SK-N-SH (cell line): Measurements from ENCODE around the gene TWF2. TPM values are rescaled to one million over a fixed set of nuclear protein-coding genes. Genes with fewer than 3 reads are reported as not detected.

Source experiments
- CTCF ChIA-PET: fragments of 300-600, 350-600 bp; formaldehyde crosslinking; extraction: SDS; loops from one replicate; lab custom pipeline; 2021; lab: Yijun Ruan, JAX
- POLR2A ChIA-PET: fragments of 350-600 bp; sonication (Branson Sonifier 250); formaldehyde crosslinking; extraction: SDS; loops from one replicate; lab custom pipeline; 2020; ENCODE audit warnings: antibody characterized with exemption, inconsistent platforms; lab: Yijun Ruan, JAX
- DNase-seq: peaks from one replicate; pipeline ENCODE4 v3.0.0; 2012
- H2AFZ ChIP-seq: fragments of 200-600 bp; sonication (generic); 2 replicates; pipeline ENCODE4 v1.8.1; 2016; ENCODE audit warnings: antibody characterized with exemption, mild to moderate bottlenecking, low read depth
- H3F3A ChIP-seq: fragments of 200-600 bp; sonication (generic); replicated peaks from 2 replicates; pipeline ENCODE3; 2016; ENCODE audit warnings: antibody characterized with exemption, mild to moderate bottlenecking; ENCODE audit not compliant: insufficient read depth
- H3K27ac ChIP-seq, 2 experiments: fragments of 200-500 bp in 1 of 2; fragments of 200-600 bp in 1 of 2; sonication (Bioruptor generic) in 1 of 2; sonication (generic), shearing (Covaris generic) in 1 of 2; 2 replicates each; pipeline versions ENCODE4 v1.5.1 to v1.6.1; 2014 to 2016; ENCODE audit warnings: low read depth in 2 of 2, inconsistent platforms in 1 of 2, low read length in 1 of 2, mild to moderate bottlenecking in 1 of 2, mixed read lengths in 1 of 2
- H3K27me3 ChIP-seq: fragments of 200-600 bp; sonication (generic), shearing (Covaris generic); 2 replicates; pipeline ENCODE4 v1.6.1; 2016; ENCODE audit warnings: mixed run types; ENCODE audit not compliant: insufficient read depth
- H3K36me3 ChIP-seq, 2 experiments: fragments of 200-500 bp in 1 of 2; fragments of 200-600 bp in 1 of 2; sonication (Bioruptor generic) in 1 of 2; sonication (generic) in 1 of 2; replicated peaks in 1 of 2; 2 replicates each; pipeline versions ENCODE3 to v1.5.1; 2014 to 2016; ENCODE audit warnings: low read length in 1 of 2, mild to moderate bottlenecking in 1 of 2; ENCODE audit not compliant: insufficient read depth in 2 of 2, control insufficient read depth in 1 of 2
- H3K4me1 ChIP-seq, 2 experiments: fragments of 200-500 bp in 1 of 2; fragments of 200-600 bp in 1 of 2; sonication (Bioruptor generic) in 1 of 2; sonication (generic), shearing (Covaris generic) in 1 of 2; 2 replicates each; pipeline versions ENCODE4 v1.5.1 to v1.6.1; 2014 to 2016; ENCODE audit warnings: low read depth in 1 of 2, low read length in 1 of 2, mixed run types in 1 of 2; ENCODE audit not compliant: insufficient read depth in 2 of 2, control insufficient read depth in 1 of 2
- H3K4me2 ChIP-seq: fragments of 200-600 bp; sonication (generic), shearing (Covaris generic); 2 replicates; pipeline ENCODE4 v1.6.1; 2017; ENCODE audit warnings: mixed run types
- H3K4me3 ChIP-seq, 2 experiments: fragments of 200-500 bp in 1 of 2; fragments of 200-600 bp in 1 of 2; sonication (Bioruptor generic) in 1 of 2; sonication (generic), shearing (Covaris generic) in 1 of 2; 2 replicates each; pipeline versions ENCODE4 v1.5.1 to v1.8.1; 2014 to 2016; ENCODE audit warnings: low read depth in 2 of 2, inconsistent platforms in 1 of 2, low read length in 1 of 2, mild to moderate bottlenecking in 1 of 2, mixed read lengths in 1 of 2, moderate library complexity in 1 of 2
- H3K79me2 ChIP-seq: fragments of 200-600 bp; sonication (generic); 2 replicates; pipeline ENCODE4 v1.8.1; 2017; ENCODE audit warnings: mild to moderate bottlenecking; ENCODE audit not compliant: insufficient read depth
- H3K9ac ChIP-seq: fragments of 200-600 bp; sonication (generic); 2 replicates; pipeline ENCODE4 v1.6.1; 2017; ENCODE audit warnings: mixed run types
- H3K9me2 ChIP-seq: fragments of 200-600 bp; sonication (generic); 2 replicates; pipeline ENCODE4 v1.6.1; 2017; ENCODE audit warnings: mixed run types
- H3K9me3 ChIP-seq: fragments of 200-600 bp; sonication (generic); 2 replicates; pipeline ENCODE4 v1.6.1; 2017; ENCODE audit warnings: mixed run types, mild to moderate bottlenecking, moderate library complexity
- H4K20me1 ChIP-seq: fragments of 200-600 bp; sonication (generic); 2 replicates; pipeline ENCODE4 v1.6.1; 2017; ENCODE audit warnings: mild to moderate bottlenecking, mixed run types; ENCODE audit not compliant: insufficient read depth
- CHD2 ChIP-seq: fragments of 150-350 bp; IDR thresholded peaks from 2 replicates; pipeline ENCODE4 v1.6.1; 2018; ENCODE audit warnings: low read length; ENCODE audit not compliant: partially characterized antibody
- ELF1 ChIP-seq: IDR thresholded peaks from 2 replicates; pipeline ENCODE4 v1.4.0; 2012
- EP300 ChIP-seq, 2 experiments: IDR thresholded peaks; 2 replicates each; pipeline versions ENCODE4 v1.4.0 to v1.6.1; 2012; ENCODE audit warnings: borderline replicate concordance in 1 of 2, low read depth in 1 of 2, low read length in 1 of 2
- GABPA ChIP-seq: IDR thresholded peaks from 2 replicates; pipeline ENCODE4 v1.4.0; 2012; ENCODE audit warnings: low read depth, mild to moderate bottlenecking
- POLR2AphosphoS5 ChIP-seq: IDR thresholded peaks from 2 replicates; pipeline ENCODE4 v1.6.1; 2012; ENCODE audit warnings: low read depth, low read length
- RAD21 ChIP-seq: IDR thresholded peaks from 2 replicates; pipeline ENCODE4 v1.6.1; 2012; ENCODE audit warnings: mild to moderate bottlenecking, low read length
- RFX5 ChIP-seq: IDR thresholded peaks from 2 replicates; pipeline ENCODE4 v1.6.1; 2012; ENCODE audit warnings: mild to moderate bottlenecking, improper control_type of control experiment, low read length
- SIN3A ChIP-seq: IDR thresholded peaks from 2 replicates; pipeline ENCODE4 v1.6.1; 2012; ENCODE audit warnings: low read depth, mild to moderate bottlenecking, low read length, moderate library complexity, borderline replicate concordance
- TCF12 ChIP-seq: IDR thresholded peaks from 2 replicates; pipeline ENCODE4 v1.4.0; 2012
- whole genome bisulfite sequencing: methylation state at CpG from one replicate; pipeline ENCODE4 v1.1.6; 2017; ENCODE audit warnings: low lambda C conversion rate; 5-methylcytosine and 5-hydroxymethylcytosine counted together
- polyA plus RNA-seq, 3 experiments: library from polyadenylated mRNA; depleted of rRNA; stranded (reverse); fragments of >200 nt; gene quantifications; 2 replicates each; pipeline ENCODE4 v1.2.3, GENCODE V29; 2012
- TF ChIP-seq, protein P1 (sequence below): fragments of 200-600 bp; sonication (generic); IDR thresholded peaks from 2 replicates; pipeline ENCODE4 v1.6.1; 2017; ENCODE audit warnings: antibody characterized with exemption, mild to moderate bottlenecking, moderate library complexity
- TF ChIP-seq, protein P2 (sequence below): IDR thresholded peaks from 2 replicates; pipeline ENCODE4; 2012
- TF ChIP-seq, protein P3 (sequence below): IDR thresholded peaks from 2 replicates; pipeline ENCODE4 v1.4.0; 2012; ENCODE audit warnings: low read depth, borderline replicate concordance
- TF ChIP-seq, protein P4 (sequence below): fragments of 150-350 bp; IDR thresholded peaks from 2 replicates; pipeline ENCODE4 v1.6.1; 2017; ENCODE audit warnings: antibody characterized with exemption, low read length, low read depth, borderline replicate concordance
- TF ChIP-seq, protein P5 (sequence below): fragments of 150-350 bp; IDR thresholded peaks from 2 replicates; pipeline ENCODE4 v1.6.1; 2016; ENCODE audit warnings: mild to moderate bottlenecking, low read depth, low read length

The TWF2 gene
- polyA plus RNA-seq, 1 of the 3 experiments (the other 2 are of a cell fraction), result 188 TPM

DNA sequence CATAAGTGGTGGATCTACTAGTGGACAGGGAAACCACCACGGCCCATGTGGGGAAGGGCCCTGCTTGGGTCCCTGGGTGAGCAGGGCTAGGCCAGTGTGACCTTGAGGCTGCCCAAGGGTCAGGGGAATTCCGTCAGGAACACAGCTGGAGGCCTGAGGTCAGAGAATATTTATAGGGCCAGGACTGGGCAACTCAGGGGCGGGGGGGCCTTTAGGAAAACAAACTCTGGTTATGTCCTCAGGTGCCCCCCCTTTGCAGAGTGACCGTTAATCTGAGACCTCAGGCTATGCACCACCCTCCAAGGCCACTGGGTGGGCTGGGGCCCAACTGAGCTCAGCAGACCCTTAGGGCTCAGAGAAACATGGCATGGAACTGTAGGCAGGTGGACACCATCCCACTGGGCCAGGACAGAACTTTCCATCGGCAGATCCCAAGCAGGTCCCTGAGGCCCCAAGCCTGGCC lies 2.5 kb downstream of the TWF2 start:
- TF ChIP-seq, protein P1, sequence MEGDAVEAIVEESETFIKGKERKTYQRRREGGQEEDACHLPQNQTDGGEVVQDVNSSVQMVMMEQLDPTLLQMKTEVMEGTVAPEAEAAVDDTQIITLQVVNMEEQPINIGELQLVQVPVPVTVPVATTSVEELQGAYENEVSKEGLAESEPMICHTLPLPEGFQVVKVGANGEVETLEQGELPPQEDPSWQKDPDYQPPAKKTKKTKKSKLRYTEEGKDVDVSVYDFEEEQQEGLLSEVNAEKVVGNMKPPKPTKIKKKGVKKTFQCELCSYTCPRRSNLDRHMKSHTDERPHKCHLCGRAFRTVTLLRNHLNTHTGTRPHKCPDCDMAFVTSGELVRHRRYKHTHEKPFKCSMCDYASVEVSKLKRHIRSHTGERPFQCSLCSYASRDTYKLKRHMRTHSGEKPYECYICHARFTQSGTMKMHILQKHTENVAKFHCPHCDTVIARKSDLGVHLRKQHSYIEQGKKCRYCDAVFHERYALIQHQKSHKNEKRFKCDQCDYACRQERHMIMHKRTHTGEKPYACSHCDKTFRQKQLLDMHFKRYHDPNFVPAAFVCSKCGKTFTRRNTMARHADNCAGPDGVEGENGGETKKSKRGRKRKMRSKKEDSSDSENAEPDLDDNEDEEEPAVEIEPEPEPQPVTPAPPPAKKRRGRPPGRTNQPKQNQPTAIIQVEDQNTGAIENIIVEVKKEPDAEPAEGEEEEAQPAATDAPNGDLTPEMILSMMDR, result peak; percentile 9; the same call in 1 of the 2 replicates
- no peak for TF ChIP-seq EP300 (IDR thresholded peaks at IDR 0.05; ENCODE audit: borderline replicate concordance in 1 of 2, low read depth in 1 of 2, low read length in 1 of 2)
- TF ChIP-seq, all 33 proteins: peak for 1
- POLR2A ChIA-PET, result interaction anchor here (4.6 kb wide), 1 partner anchor 42 kb away, joined by 67 read pairs; the partner anchor contains the start of gene WDR82

DNA sequence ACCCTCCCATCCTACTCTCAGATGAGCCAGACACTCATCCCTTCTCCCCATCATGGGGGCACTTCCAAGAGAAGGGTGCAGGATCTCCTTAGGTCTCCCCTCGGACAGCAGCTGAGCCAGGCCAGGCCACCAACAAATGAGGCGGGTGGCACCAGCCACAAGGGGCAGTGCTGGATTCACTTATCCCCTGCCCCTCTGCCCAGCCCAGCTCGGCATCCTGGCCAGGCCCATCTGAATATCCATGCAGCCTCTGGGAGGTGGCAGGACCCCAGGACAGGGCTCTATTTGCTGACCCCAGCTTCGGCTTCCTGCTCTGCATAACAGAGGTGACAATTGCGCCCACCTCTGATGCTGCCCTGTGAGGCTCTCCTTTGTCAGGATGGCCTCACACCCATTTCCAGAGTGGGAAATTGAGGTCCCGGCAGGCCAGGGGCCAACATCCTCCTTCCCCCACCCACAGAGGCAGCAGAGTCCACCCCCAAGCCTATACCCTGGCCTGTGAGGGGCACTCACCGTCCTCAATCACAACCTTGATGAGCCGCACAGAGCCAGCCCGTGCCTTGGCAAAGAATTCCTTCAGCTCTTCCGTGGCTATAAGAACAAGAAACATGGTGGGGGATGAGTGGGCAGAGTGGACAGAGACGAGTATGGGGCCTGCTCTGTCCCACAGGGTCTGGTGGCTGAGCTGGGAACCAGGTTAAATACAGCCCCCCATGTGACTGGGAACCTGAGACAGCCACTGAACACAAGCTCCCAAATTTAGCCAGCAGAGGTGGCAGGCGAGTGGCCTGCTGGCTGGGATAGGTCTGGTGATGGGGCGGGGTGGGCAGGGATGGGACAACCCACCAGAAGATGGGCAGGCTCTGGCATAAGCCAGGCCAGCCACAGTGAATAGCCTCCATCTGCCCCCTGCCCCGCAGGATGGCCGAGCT lies 4.2 kb downstream of the TWF2 start:
- Histone ChIP-seq H4K20me1 (peaks cover 23% of the 10 kb centered on the region), H3K36me3 (peaks cover 16 to 27% of the 10 kb centered on the region in 2 experiments), H3F3A (peaks cover 12% of the 10 kb centered on the region), H3K4me2 (no peak overlapping the region), H3K9ac (no peak overlapping the region), H3K4me1 (peaks cover 8 to 35% of the 10 kb centered on the region in 2 experiments; a peak in 3 of 4 replicates), H3K27me3 (no peaks in the 10 kb centered on the region), H2AFZ (no peak overlapping the region), H3K4me3 (no peak overlapping the region), H3K79me2 (peaks cover 80% of the 10 kb centered on the region), H3K9me2 (no peaks in the 10 kb centered on the region), H3K9me3 (no peaks in the 10 kb centered on the region), H3K27ac (no peak overlapping the region; a peak in 1 of 4 replicates)
- ChIA-PET POLR2A (interaction anchor here (1.1 kb wide), 1 partner anchor 45 kb away, joined by 4 read pairs; no protein-coding TSS in a partner anchor), CTCF (interaction anchor here (0.6 to 11.8 kb wide), 9 partner anchors 11 to 231 kb away, joined by 3 to 257 read pairs (median 3); partner anchors contain the start of genes PPM1M, TLR9 and WDR82)
- 98% methylated on average over 13 of the region's 15 CpGs for WGBS
- no peak for TF ChIP-seq TCF12
- no peak for TF ChIP-seq GABPA
- TF ChIP-seq RFX5, result no peak
- TF ChIP-seq ELF1, result no peak
- TF ChIP-seq, protein P2, sequence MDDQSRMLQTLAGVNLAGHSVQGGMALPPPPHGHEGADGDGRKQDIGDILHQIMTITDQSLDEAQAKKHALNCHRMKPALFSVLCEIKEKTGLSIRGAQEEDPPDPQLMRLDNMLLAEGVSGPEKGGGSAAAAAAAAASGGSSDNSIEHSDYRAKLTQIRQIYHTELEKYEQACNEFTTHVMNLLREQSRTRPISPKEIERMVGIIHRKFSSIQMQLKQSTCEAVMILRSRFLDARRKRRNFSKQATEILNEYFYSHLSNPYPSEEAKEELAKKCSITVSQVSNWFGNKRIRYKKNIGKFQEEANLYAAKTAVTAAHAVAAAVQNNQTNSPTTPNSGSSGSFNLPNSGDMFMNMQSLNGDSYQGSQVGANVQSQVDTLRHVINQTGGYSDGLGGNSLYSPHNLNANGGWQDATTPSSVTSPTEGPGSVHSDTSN, result no peak
- TF ChIP-seq SIN3A, result no peak
- TF ChIP-seq, protein P3, sequence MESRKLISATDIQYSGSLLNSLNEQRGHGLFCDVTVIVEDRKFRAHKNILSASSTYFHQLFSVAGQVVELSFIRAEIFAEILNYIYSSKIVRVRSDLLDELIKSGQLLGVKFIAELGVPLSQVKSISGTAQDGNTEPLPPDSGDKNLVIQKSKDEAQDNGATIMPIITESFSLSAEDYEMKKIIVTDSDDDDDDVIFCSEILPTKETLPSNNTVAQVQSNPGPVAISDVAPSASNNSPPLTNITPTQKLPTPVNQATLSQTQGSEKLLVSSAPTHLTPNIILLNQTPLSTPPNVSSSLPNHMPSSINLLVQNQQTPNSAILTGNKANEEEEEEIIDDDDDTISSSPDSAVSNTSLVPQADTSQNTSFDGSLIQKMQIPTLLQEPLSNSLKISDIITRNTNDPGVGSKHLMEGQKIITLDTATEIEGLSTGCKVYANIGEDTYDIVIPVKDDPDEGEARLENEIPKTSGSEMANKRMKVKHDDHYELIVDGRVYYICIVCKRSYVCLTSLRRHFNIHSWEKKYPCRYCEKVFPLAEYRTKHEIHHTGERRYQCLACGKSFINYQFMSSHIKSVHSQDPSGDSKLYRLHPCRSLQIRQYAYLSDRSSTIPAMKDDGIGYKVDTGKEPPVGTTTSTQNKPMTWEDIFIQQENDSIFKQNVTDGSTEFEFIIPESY, result no peak
- no peak for TF ChIP-seq POLR2AphosphoS5
- no peak for TF ChIP-seq RAD21
- TF ChIP-seq, protein P4, sequence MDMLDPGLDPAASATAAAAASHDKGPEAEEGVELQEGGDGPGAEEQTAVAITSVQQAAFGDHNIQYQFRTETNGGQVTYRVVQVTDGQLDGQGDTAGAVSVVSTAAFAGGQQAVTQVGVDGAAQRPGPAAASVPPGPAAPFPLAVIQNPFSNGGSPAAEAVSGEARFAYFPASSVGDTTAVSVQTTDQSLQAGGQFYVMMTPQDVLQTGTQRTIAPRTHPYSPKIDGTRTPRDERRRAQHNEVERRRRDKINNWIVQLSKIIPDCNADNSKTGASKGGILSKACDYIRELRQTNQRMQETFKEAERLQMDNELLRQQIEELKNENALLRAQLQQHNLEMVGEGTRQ, result no peak
- TF ChIP-seq CHD2, result no peak
- TF ChIP-seq, protein P5, sequence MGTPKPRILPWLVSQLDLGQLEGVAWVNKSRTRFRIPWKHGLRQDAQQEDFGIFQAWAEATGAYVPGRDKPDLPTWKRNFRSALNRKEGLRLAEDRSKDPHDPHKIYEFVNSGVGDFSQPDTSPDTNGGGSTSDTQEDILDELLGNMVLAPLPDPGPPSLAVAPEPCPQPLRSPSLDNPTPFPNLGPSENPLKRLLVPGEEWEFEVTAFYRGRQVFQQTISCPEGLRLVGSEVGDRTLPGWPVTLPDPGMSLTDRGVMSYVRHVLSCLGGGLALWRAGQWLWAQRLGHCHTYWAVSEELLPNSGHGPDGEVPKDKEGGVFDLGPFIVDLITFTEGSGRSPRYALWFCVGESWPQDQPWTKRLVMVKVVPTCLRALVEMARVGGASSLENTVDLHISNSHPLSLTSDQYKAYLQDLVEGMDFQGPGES, result no peak
- no peak for DNase-seq

More for the DNA sequence above, 2.5 kb downstream of the TWF2 start:
- Histone ChIP-seq H4K20me1 (peaks cover 15% of the 10 kb centered on the region), H3K9me2 (no peaks in the 10 kb centered on the region), H3K4me2 (peak overlapping the region; percentile 89), H3K4me1 (peaks cover 8 to 50% of the 10 kb centered on the region in 2 experiments), H3K36me3 (peaks cover 5 to 10% of the 10 kb centered on the region in 2 experiments), H3K79me2 (peaks cover 84% of the 10 kb centered on the region), H2AFZ (no peak overlapping the region), H3F3A (peaks cover 15% of the 10 kb centered on the region), H3K9me3 (no peaks in the 10 kb centered on the region), H3K4me3 (peak overlapping the region in 1 of 2 experiments; percentile 97; a peak in 2 of 4 replicates), H3K27me3 (no peaks in the 10 kb centered on the region), H3K27ac (peak overlapping the region in 1 of 2 experiments; percentile 96; a peak in 2 of 4 replicates), H3K9ac (peak overlapping the region; percentile 83; the same call in 1 of the 2 replicates)
- WGBS, result 71% methylated on average over 4 of the region's 5 CpGs
- DNase-seq, result no peak
- CTCF ChIA-PET, result interaction anchor here (0.6 to 11.8 kb wide), 10 partner anchors 9 to 380 kb away, joined by 3 to 257 read pairs (median 4); partner anchors contain the start of genes GLYCTK, PPM1M, TLR9 and WDR82
